IMR-90 (cell line): ENCODE data around the gene C3orf80. TPM values are rescaled to one million over a fixed set of nuclear protein-coding genes. Genes with fewer than 3 reads are reported as not detected.

Experiments
- ATAC-seq: fragments of 200-7000 bp; cut with Tn5 transposase; 2 replicates; pipeline ENCODE4 v1.9.1; 2020; ENCODE audit warnings: low read depth, mild to moderate bottlenecking, moderate library complexity
- BruUV-seq: library from RNA; stranded (reverse); fragments of 400-500 nt; replicated peaks from 2 replicates; lab custom pipeline; 2021; lab: Mats Ljungman, UMichigan
- CTCF ChIA-PET: fragments of 300-600 bp; formaldehyde crosslinking; extraction: SDS; loops from one replicate; lab custom pipeline; 2021; ENCODE audit warnings: antibody characterized with exemption; lab: Yijun Ruan, JAX
- POLR2A ChIA-PET: fragments of 300-600 bp; sonication (Branson Sonifier 250); formaldehyde crosslinking; loops from one replicate; lab custom pipeline; 2022; ENCODE audit warnings: antibody characterized with exemption; ENCODE audit not compliant: unreplicated experiment; lab: Charles Lee
- DNase-seq: peaks from one replicate; pipeline ENCODE4 v3.0.0; 2013
- H2AFZ ChIP-seq: replicated peaks from 2 replicates; pipeline ENCODE3; 2013; ENCODE audit warnings: low read length, mild to moderate bottlenecking; ENCODE audit not compliant: poor library complexity
- H2AK5ac ChIP-seq: 2 replicates; pipeline ENCODE4 v1.6.1; 2013; ENCODE audit warnings: low read depth, low read length, inconsistent platforms
- H2AK9ac ChIP-seq: replicated peaks from 2 replicates; pipeline ENCODE3; 2013; ENCODE audit warnings: mild to moderate bottlenecking, low read depth, low read length, moderate library complexity; ENCODE audit not compliant: poor library complexity
- H2BK120ac ChIP-seq: 2 replicates; pipeline ENCODE4 v1.6.1; 2013; ENCODE audit warnings: low read depth, low read length, inconsistent platforms
- H2BK15ac ChIP-seq: 3 replicates; pipeline ENCODE4 v1.6.1; 2013; ENCODE audit warnings: low read depth, low read length, inconsistent platforms
- H2BK20ac ChIP-seq: 2 replicates; pipeline ENCODE4 v1.6.1; 2013; ENCODE audit warnings: low read depth, mild to moderate bottlenecking, inconsistent platforms, low read length, moderate library complexity
- H2BK5ac ChIP-seq: 2 replicates; pipeline ENCODE4 v1.6.1; 2013; ENCODE audit warnings: mild to moderate bottlenecking, low read depth, low read length, inconsistent platforms; ENCODE audit not compliant: poor library complexity, severe bottlenecking
- H3K14ac ChIP-seq: replicated peaks from 2 replicates; pipeline ENCODE4 v1.6.1; 2013; ENCODE audit warnings: low read depth, low read length, inconsistent platforms
- H3K18ac ChIP-seq: 2 replicates; pipeline ENCODE4 v1.6.1; 2013; ENCODE audit warnings: low read depth, low read length, control low read depth
- H3K23ac ChIP-seq: 2 replicates; pipeline ENCODE4 v1.6.1; 2013; ENCODE audit warnings: low read depth, low read length, inconsistent platforms
- H3K27ac ChIP-seq: 2 replicates; pipeline ENCODE4 v1.5.1; 2013; ENCODE audit warnings: mild to moderate bottlenecking, control low read depth, low read length; ENCODE audit not compliant: insufficient read depth
- H3K27me3 ChIP-seq: 2 replicates; pipeline ENCODE4 v1.6.1; 2013; ENCODE audit warnings: low read length; ENCODE audit not compliant: control insufficient read depth, insufficient read depth
- H3K36me3 ChIP-seq: 2 replicates; pipeline ENCODE4 v1.6.1; 2013; ENCODE audit warnings: low read length, mixed read lengths; ENCODE audit not compliant: control insufficient read depth, insufficient read depth
- H3K4ac ChIP-seq: 2 replicates; pipeline ENCODE4 v1.6.1; 2013; ENCODE audit warnings: low read depth, low read length, inconsistent platforms
- H3K4me1 ChIP-seq: 2 replicates; pipeline ENCODE4 v1.6.1; 2013; ENCODE audit warnings: low read length, mixed read lengths; ENCODE audit not compliant: control insufficient read depth, insufficient read depth
- H3K4me2 ChIP-seq: 2 replicates; pipeline ENCODE4 v1.6.1; 2013; ENCODE audit warnings: low read depth, mild to moderate bottlenecking, control low read depth, low read length, moderate library complexity
- H3K4me3 ChIP-seq: 2 replicates; pipeline ENCODE4 v1.5.1; 2013; ENCODE audit warnings: low read depth, mild to moderate bottlenecking, control low read depth, low read length, moderate library complexity; ENCODE audit not compliant: insufficient read depth
- H3K56ac ChIP-seq: 2 replicates; pipeline ENCODE4 v1.6.1; 2013; ENCODE audit warnings: low read length, inconsistent platforms; ENCODE audit not compliant: insufficient read depth; ENCODE audit errors: extremely low read depth
- H3K79me1 ChIP-seq, 2 experiments: 2 replicates each; pipeline ENCODE4 v1.6.1; 2013; ENCODE audit warnings: low read length in 2 of 2, inconsistent platforms in 1 of 2, low read depth in 1 of 2
- H3K9ac ChIP-seq: 2 replicates; pipeline ENCODE4 v1.6.1; 2013; ENCODE audit warnings: low read depth, low read length, control low read depth
- H3K9me1 ChIP-seq: 2 replicates; pipeline ENCODE4 v1.6.1; 2013; ENCODE audit warnings: low read length, inconsistent platforms; ENCODE audit not compliant: insufficient read depth
- H3K9me3 ChIP-seq: 2 replicates; pipeline ENCODE4 v1.6.1; 2013; ENCODE audit warnings: low read length; ENCODE audit not compliant: control insufficient read depth, insufficient read depth
- H4K20me1 ChIP-seq: 2 replicates; pipeline ENCODE4 v1.6.1; 2013; ENCODE audit warnings: low read length, inconsistent platforms; ENCODE audit not compliant: insufficient read depth
- H4K5ac ChIP-seq: 2 replicates; pipeline ENCODE4 v1.6.1; 2013; ENCODE audit warnings: mild to moderate bottlenecking, low read depth, low read length, control low read depth
- H4K8ac ChIP-seq, 2 experiments: 2 replicates each; pipeline ENCODE4 v1.6.1; 2013; ENCODE audit warnings: low read depth in 2 of 2, low read length in 2 of 2, control low read depth in 1 of 2, inconsistent platforms in 1 of 2
- H4K91ac ChIP-seq: 2 replicates; pipeline ENCODE4 v1.6.1; 2013; ENCODE audit warnings: low read depth, low read length, inconsistent platforms; ENCODE audit not compliant: insufficient read depth
- CHD1 ChIP-seq: IDR thresholded peaks from 2 replicates; pipeline ENCODE4 v1.6.1; 2012; ENCODE audit warnings: low read depth, low read length, improper control_type of control experiment
- ELK1 ChIP-seq: fragments of 150-350 bp; IDR thresholded peaks from 2 replicates; pipeline ENCODE4 v1.6.1; 2016; ENCODE audit warnings: low read depth, mild to moderate bottlenecking, low read length, moderate library complexity, borderline replicate concordance
- FOS ChIP-seq: fragments of 150-350 bp; IDR thresholded peaks from 2 replicates; pipeline ENCODE4 v1.6.1; 2016; ENCODE audit warnings: low read depth, low read length
- MAFK ChIP-seq: IDR thresholded peaks from 2 replicates; pipeline ENCODE4 v1.6.1; 2012; ENCODE audit warnings: low read depth, low read length, improper control_type of control experiment
- MAZ ChIP-seq: IDR thresholded peaks from 2 replicates; pipeline ENCODE4 v1.6.1; 2012; ENCODE audit warnings: low read depth, mild to moderate bottlenecking, low read length, improper control_type of control experiment, moderate library complexity, borderline replicate concordance
- NFE2L2 ChIP-seq: fragments of 150-350 bp; IDR thresholded peaks from 2 replicates; pipeline ENCODE4 v1.6.1; 2016; ENCODE audit warnings: low read depth, mild to moderate bottlenecking, low read length
- POLR2A ChIP-seq: IDR thresholded peaks from 2 replicates; pipeline ENCODE4 v1.6.1; 2012; ENCODE audit warnings: mild to moderate bottlenecking, low read depth, low read length
- RAD21 ChIP-seq: IDR thresholded peaks from 2 replicates; pipeline ENCODE4 v1.6.1; 2012; ENCODE audit warnings: low read length, improper control_type of control experiment
- RCOR1 ChIP-seq: IDR thresholded peaks from 2 replicates; pipeline ENCODE4 v1.6.1; 2012; ENCODE audit warnings: mild to moderate bottlenecking, low read length, improper control_type of control experiment; ENCODE audit not compliant: insufficient replicate concordance
- RFX5 ChIP-seq: IDR thresholded peaks from 2 replicates; pipeline ENCODE4 v1.8.0; 2012; ENCODE audit warnings: low read depth, mild to moderate bottlenecking, low read length, moderate library complexity
- WGBS, 2 experiments: methylation state at CpG; one replicate each; pipeline versions ENCODE4 v1.1.5 to v1.1.7; 2013; ENCODE audit warnings: missing lambda C conversion rate in 2 of 2; ENCODE audit not compliant: insufficient read length in 1 of 2; ENCODE audit errors: extremely low coverage in 2 of 2; 5-methylcytosine and 5-hydroxymethylcytosine counted together
- dilution Hi-C: fragments of 300-500 bp; cut with HindIII; formaldehyde crosslinking; loops from one replicate; pipeline ENCODE4 v1.14.3; 2018; ENCODE audit warnings: low sequenced_read_pairs; ENCODE audit not compliant: unreplicated experiment
- in situ Hi-C: fragments of 300-500 bp; cut with MboI; formaldehyde crosslinking; loops from 3 replicates; pipeline ENCODE4 v1.14.3; 2019; ENCODE audit warnings: low sequenced_read_pairs, inconsistent platforms, mixed read lengths
- intact Hi-C: fragments of 100-400 bp; cut with micrococcal nuclease; formaldehyde crosslinking; loops from 2 replicates; pipeline ENCODE4 v1.10.0; 2022
- polyA plus RNA-seq, 3 experiments: library from polyadenylated mRNA; depleted of rRNA; stranded (reverse); fragments of >200 nt; gene quantifications; 2 replicates each; pipeline ENCODE4 v1.2.3, GENCODE V29; 2012; ENCODE audit warnings: low replicate concordance in 1 of 3
- total RNA-seq: library from RNA; depleted of rRNA; stranded (reverse); fragments of >200 nt; gene quantifications from 2 replicates; pipeline ENCODE4 v1.2.3, GENCODE V29; 2012
- TF ChIP-seq, protein P1 (sequence below): conservative IDR thresholded peaks from 2 replicates; pipeline ENCODE4 v1.5.1; 2012; ENCODE audit warnings: mild to moderate bottlenecking, low read depth, low read length, improper control_type of control experiment

C3orf80 gene
- total and polyA plus RNA-seq, 2 of the 4 experiments (the other 2 are of a cell fraction), result not detected

GRCh38 chr3:160245261-160245800, 20.1 kb downstream of the C3orf80 start:
- Histone ChIP-seq H2BK120ac (no peak overlapping the region), H2AFZ (no peak overlapping the region), H3K36me3 (no peaks in the 10 kb centered on the region), H2AK5ac (no peak overlapping the region), H3K4ac (no peak overlapping the region), H3K14ac (no peak overlapping the region), H3K9me1 (no peaks in the 10 kb centered on the region), H3K9ac (no peak overlapping the region), H4K8ac (no peak overlapping the region), H3K4me1 (no peaks in the 10 kb centered on the region), H3K23ac (no peak overlapping the region), H3K79me1 (no peaks in the 10 kb centered on the region), H3K4me2 (no peak overlapping the region), H4K5ac (no peak overlapping the region), H3K27me3 (no peaks in the 10 kb centered on the region; the same call in 1 of the 2 replicates), H4K91ac (no peak overlapping the region), H2BK20ac (no peak overlapping the region), H3K18ac (no peak overlapping the region), H2AK9ac (no peak overlapping the region), H2BK15ac (no peak overlapping the region), H3K4me3 (no peak overlapping the region), H3K27ac (no peak overlapping the region), H3K9me3 (no peaks in the 10 kb centered on the region), H2BK5ac (no peak overlapping the region), H4K20me1 (no peaks in the 10 kb centered on the region), H3K56ac (no peak overlapping the region)
- DNase-seq, result no peak
- in situ Hi-C loops, result no loop called here
- BruUV-seq, result no TSS peak
- CTCF ChIA-PET, result no interaction called here
- no peak for TF ChIP-seq MAZ
- TF ChIP-seq RFX5, result no peak
- no peak for TF ChIP-seq ELK1
- no peak for TF ChIP-seq RCOR1
- no peak for TF ChIP-seq POLR2A
- TF ChIP-seq FOS, result no peak
- TF ChIP-seq, protein P1, sequence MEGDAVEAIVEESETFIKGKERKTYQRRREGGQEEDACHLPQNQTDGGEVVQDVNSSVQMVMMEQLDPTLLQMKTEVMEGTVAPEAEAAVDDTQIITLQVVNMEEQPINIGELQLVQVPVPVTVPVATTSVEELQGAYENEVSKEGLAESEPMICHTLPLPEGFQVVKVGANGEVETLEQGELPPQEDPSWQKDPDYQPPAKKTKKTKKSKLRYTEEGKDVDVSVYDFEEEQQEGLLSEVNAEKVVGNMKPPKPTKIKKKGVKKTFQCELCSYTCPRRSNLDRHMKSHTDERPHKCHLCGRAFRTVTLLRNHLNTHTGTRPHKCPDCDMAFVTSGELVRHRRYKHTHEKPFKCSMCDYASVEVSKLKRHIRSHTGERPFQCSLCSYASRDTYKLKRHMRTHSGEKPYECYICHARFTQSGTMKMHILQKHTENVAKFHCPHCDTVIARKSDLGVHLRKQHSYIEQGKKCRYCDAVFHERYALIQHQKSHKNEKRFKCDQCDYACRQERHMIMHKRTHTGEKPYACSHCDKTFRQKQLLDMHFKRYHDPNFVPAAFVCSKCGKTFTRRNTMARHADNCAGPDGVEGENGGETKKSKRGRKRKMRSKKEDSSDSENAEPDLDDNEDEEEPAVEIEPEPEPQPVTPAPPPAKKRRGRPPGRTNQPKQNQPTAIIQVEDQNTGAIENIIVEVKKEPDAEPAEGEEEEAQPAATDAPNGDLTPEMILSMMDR, result no peak
- no peak for TF ChIP-seq MAFK
- no peak for TF ChIP-seq RAD21
- TF ChIP-seq CHD1, result no peak
- no peak for TF ChIP-seq NFE2L2
- POLR2A ChIA-PET, result no interaction called here
- no peak for ATAC-seq
- dilution Hi-C loops, result no loop called here
- intact Hi-C loops, result no loop called here
- 97% methylated on average over 6 of the region's 9 CpGs; no CpG with 5 or more reads in 1 of the 2 experiments for WGBS, 2 experiments
